RWPE2 (cell line): ENCODE measurements around the gene RABL3.

Experiments used
- ATAC-seq: fragments of 200-7000 bp; cut with Tn5 transposase; 3 replicates; pipeline ENCODE4 v1.9.1; 2021; ENCODE audit warnings: low read depth
- DNase-seq: peaks from one replicate; pipeline ENCODE4 v3.0.0-alpha.2; 2020; ENCODE audit warnings: low spot score
- H3K27ac ChIP-seq: fragments of 450-650 bp; 2 replicates; pipeline ENCODE4 v1.5.1; 2017; ENCODE audit warnings: mild to moderate bottlenecking; ENCODE audit not compliant: poor library complexity, severe bottlenecking
- H3K27me3 ChIP-seq: fragments of 250-450 bp; sonication (Bioruptor Pico); 2 replicates; pipeline ENCODE4 v1.5.1; 2021; ENCODE audit warnings: mild to moderate bottlenecking, moderate library complexity; ENCODE audit not compliant: insufficient read depth, poor library complexity, severe bottlenecking
- H3K36me3 ChIP-seq: fragments of 250-450 bp; sonication (Bioruptor Pico); 2 replicates; pipeline ENCODE4 v1.5.1; 2020; ENCODE audit warnings: low read depth, mild to moderate bottlenecking, moderate library complexity
- H3K4me1 ChIP-seq: fragments of 250-450 bp; sonication (Bioruptor Pico); 2 replicates; pipeline ENCODE4 v1.5.1; 2021; ENCODE audit warnings: mild to moderate bottlenecking, moderate library complexity; ENCODE audit not compliant: insufficient read depth, poor library complexity, severe bottlenecking
- H3K4me3 ChIP-seq: fragments of 250-450 bp; sonication (Bioruptor Pico); 2 replicates; pipeline ENCODE4 v1.5.1; 2021; ENCODE audit warnings: mild to moderate bottlenecking, moderate library complexity; ENCODE audit not compliant: severe bottlenecking
- H3K9me3 ChIP-seq: fragments of 250-450 bp; sonication (Bioruptor Pico); 2 replicates; pipeline ENCODE4 v1.5.1; 2021; ENCODE audit warnings: mild to moderate bottlenecking, moderate library complexity; ENCODE audit not compliant: severe bottlenecking
- CTCF ChIP-seq: fragments of 450-650 bp; IDR thresholded peaks from one replicate; pipeline ENCODE4 v1.5.1; 2017; ENCODE audit warnings: mild to moderate bottlenecking, moderate library complexity; ENCODE audit not compliant: poor library complexity, severe bottlenecking

The RABL3 gene

GRCh38 chr3:120688121-120688520, 54.2 kb downstream of the RABL3 start:
- ATAC-seq, result no peak
- H3K4me1 ChIP-seq, result no peaks in the 10 kb centered on the region
- H3K27me3 ChIP-seq, result no peaks in the 10 kb centered on the region
- no peaks in the 10 kb centered on the region for H3K9me3 ChIP-seq
- DNase-seq, result no peak
- no peak overlapping the region for H3K27ac ChIP-seq
- no peak overlapping the region for H3K4me3 ChIP-seq
- no peak for TF ChIP-seq CTCF
- no peaks in the 10 kb centered on the region for H3K36me3 ChIP-seq

- H3K4me1 ChIP-seq, result no peaks in the 10 kb centered on the region
- H3K4me3 ChIP-seq, result no peak overlapping the region
- H3K36me3 ChIP-seq, result no peaks in the 10 kb centered on the region
- no peak overlapping the region for H3K27ac ChIP-seq
- ATAC-seq, result no peak
- H3K27me3 ChIP-seq, result no peaks in the 10 kb centered on the region
- TF ChIP-seq CTCF, result no peak
- no peaks in the 10 kb centered on the region for H3K9me3 ChIP-seq
- DNase-seq, result no peak
Observed at GRCh38 chr3:120685411-120685810, 56.9 kb downstream of the RABL3 start.

GRCh38 chr3:120684896-120685295, 57.4 kb downstream of the RABL3 start:
- TF ChIP-seq CTCF, result no peak
- DNase-seq, result no peak
- H3K27me3 ChIP-seq, result no peaks in the 10 kb centered on the region
- ATAC-seq, result no peak
- H3K4me1 ChIP-seq, result no peaks in the 10 kb centered on the region
- no peaks in the 10 kb centered on the region for H3K9me3 ChIP-seq
- H3K36me3 ChIP-seq, result no peaks in the 10 kb centered on the region
- no peak overlapping the region for H3K27ac ChIP-seq
- no peak overlapping the region for H3K4me3 ChIP-seq

- no peak overlapping the region for H3K4me3 ChIP-seq
- H3K36me3 ChIP-seq, result no peaks in the 10 kb centered on the region
- H3K27ac ChIP-seq, result no peak overlapping the region
- no peaks in the 10 kb centered on the region for H3K9me3 ChIP-seq
- TF ChIP-seq CTCF, result no peak
- no peaks in the 10 kb centered on the region for H3K27me3 ChIP-seq
- ATAC-seq, result no peak
- H3K4me1 ChIP-seq, result no peaks in the 10 kb centered on the region
- DNase-seq, result no peak
Observed at GRCh38 chr3:120683671-120684301, 58.5 kb downstream of the RABL3 start.

GRCh38 chr3:120683213-120683612, 59.1 kb downstream of the RABL3 start:
- H3K27ac ChIP-seq, result no peak overlapping the region
- ATAC-seq (no peak), DNase-seq (no peak)
- no peaks in the 10 kb centered on the region for H3K36me3 ChIP-seq
- H3K4me3 ChIP-seq, result no peak overlapping the region
- H3K27me3 ChIP-seq, result no peaks in the 10 kb centered on the region
- TF ChIP-seq CTCF, result no peak
- no peaks in the 10 kb centered on the region for H3K9me3 ChIP-seq
- H3K4me1 ChIP-seq, result peaks cover 6% of the 10 kb centered on the region
